H1 (cell line): Measurements from ENCODE around the gene INSYN2A. TPM values are rescaled to one million over a fixed set of nuclear protein-coding genes. Genes with fewer than 3 reads are reported as not detected.

ENCODE experiments used
- CHD2 ChIP-seq: IDR thresholded peaks from 2 replicates; pipeline ENCODE4 v1.6.1; 2012; ENCODE audit warnings: low read length, improper control_type of control experiment
- CREB1 ChIP-seq: IDR thresholded peaks from 2 replicates; pipeline ENCODE4 v1.6.1; 2012; ENCODE audit warnings: inconsistent platforms
- GABPA ChIP-seq: IDR thresholded peaks from 2 replicates; pipeline ENCODE4 v1.6.1; 2011; ENCODE audit warnings: mild to moderate bottlenecking, low read length, moderate library complexity, borderline replicate concordance; ENCODE audit not compliant: insufficient read depth
- POLR2A ChIP-seq, 2 experiments: IDR thresholded peaks; 1 replicate in 1 of 2; 2 replicates in 1 of 2; pipeline ENCODE4 v1.6.1; 2011; ENCODE audit warnings: low read depth in 2 of 2, low read length in 2 of 2, mild to moderate bottlenecking in 2 of 2; ENCODE audit errors: control extremely low read depth in 1 of 2
- SIRT6 ChIP-seq: IDR thresholded peaks from one replicate; pipeline ENCODE4 v1.7.1; 2012; ENCODE audit warnings: low read length, inconsistent platforms
- TBP ChIP-seq: IDR thresholded peaks from 2 replicates; pipeline ENCODE4 v1.6.1; 2011; ENCODE audit warnings: low read depth, low read length, improper control_type of control experiment
- polyA plus RNA-seq, 7 experiments: library from polyadenylated mRNA; depleted of rRNA in 3 of 7; stranded (reverse) in 5 of 7; unstranded in 2 of 7; fragments of >200 nt in 5 of 7; fragments of 200-250 nt in 2 of 7; gene quantifications; 1 replicate in 5 of 7; 2 replicates in 1 of 7; 4 replicates in 1 of 7; pipeline versions ENCODE4 v1.2.1 to v1.2.3, GENCODE V29; 2011 to 2013; ENCODE audit warnings: missing spikeins in 2 of 7, mixed read lengths in 2 of 7
- total RNA-seq: library from RNA; stranded (reverse); fragmentation: NEBNext Ultra II Directional; extraction: Animal tissue kit (Norgen Biotek cat#: 25700); gene quantifications from 2 replicates; pipeline ENCODE4 v1.2.1, GENCODE V29; 2021
- TF ChIP-seq, protein P1 (sequence below): IDR thresholded peaks from 2 replicates; pipeline ENCODE4 v1.6.1; 2012; ENCODE audit warnings: low read length, inconsistent platforms

INSYN2A gene
- total and polyA plus RNA-seq, 2 of the 8 experiments (the other 6 are each of a cell fraction or from before 2014, with no cell fraction given) = 0.11 to 0.19 TPM

DNA sequence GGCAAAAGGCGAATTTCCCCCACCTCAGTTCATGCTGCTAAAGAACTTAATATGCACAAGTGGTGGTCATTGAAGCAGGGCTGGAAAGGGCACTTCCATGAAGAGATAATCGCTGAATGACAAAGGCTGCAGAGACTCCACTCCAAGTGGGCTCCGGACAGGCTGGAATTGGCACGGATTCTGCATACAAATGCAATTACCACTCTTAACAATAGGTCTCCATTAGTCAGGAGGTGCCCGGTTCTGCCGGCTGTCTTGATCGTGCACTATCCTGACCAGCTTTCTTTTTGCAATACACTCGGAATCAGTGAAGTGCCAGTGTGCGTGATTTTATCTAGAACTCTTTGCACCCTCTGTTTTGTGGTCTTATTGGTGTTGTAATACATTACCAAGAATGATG is 49.7 kb downstream of the INSYN2A start (continued):
- TF ChIP-seq, protein P1, sequence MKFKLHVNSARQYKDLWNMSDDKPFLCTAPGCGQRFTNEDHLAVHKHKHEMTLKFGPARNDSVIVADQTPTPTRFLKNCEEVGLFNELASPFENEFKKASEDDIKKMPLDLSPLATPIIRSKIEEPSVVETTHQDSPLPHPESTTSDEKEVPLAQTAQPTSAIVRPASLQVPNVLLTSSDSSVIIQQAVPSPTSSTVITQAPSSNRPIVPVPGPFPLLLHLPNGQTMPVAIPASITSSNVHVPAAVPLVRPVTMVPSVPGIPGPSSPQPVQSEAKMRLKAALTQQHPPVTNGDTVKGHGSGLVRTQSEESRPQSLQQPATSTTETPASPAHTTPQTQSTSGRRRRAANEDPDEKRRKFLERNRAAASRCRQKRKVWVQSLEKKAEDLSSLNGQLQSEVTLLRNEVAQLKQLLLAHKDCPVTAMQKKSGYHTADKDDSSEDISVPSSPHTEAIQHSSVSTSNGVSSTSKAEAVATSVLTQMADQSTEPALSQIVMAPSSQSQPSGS = no peak
- TF ChIP-seq GABPA (no peak), TBP (no peak), CREB1 (no peak), POLR2A (IDR thresholded peaks at IDR 0.05; ENCODE audit: control extremely low read depth in 1 of 2, low read depth in 2 of 2, low read length in 2 of 2) (no peak), SIRT6 (no peak), CHD2 (no peak)
